ENCODE measurements around the gene WBP11.

DNA sequence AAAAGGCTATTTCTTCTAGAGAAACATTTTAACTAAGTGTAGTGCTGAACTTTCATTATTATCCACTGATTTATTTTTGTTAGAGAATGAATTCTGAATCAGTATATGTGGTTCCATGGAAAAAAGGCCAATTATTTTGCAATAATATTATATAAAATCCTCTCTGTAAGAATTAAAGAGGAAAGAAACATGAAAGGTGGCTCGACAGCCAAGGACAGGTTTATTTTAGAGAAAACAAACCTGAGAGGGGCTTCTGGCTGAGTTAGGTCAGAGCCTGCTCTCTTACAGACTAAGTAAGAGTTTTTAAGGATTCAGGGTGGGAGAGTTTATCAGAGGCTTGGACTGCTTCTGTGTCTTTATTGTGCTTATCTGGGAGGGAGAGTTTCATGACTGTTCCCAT, 60.2 kb downstream of the WBP11 start:
- TF ChIP-seq, protein P1, sequence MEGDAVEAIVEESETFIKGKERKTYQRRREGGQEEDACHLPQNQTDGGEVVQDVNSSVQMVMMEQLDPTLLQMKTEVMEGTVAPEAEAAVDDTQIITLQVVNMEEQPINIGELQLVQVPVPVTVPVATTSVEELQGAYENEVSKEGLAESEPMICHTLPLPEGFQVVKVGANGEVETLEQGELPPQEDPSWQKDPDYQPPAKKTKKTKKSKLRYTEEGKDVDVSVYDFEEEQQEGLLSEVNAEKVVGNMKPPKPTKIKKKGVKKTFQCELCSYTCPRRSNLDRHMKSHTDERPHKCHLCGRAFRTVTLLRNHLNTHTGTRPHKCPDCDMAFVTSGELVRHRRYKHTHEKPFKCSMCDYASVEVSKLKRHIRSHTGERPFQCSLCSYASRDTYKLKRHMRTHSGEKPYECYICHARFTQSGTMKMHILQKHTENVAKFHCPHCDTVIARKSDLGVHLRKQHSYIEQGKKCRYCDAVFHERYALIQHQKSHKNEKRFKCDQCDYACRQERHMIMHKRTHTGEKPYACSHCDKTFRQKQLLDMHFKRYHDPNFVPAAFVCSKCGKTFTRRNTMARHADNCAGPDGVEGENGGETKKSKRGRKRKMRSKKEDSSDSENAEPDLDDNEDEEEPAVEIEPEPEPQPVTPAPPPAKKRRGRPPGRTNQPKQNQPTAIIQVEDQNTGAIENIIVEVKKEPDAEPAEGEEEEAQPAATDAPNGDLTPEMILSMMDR (conservative IDR thresholded peaks at IDR 0.05 in 1 of 2, IDR thresholded peaks at IDR 0.05 in 1 of 2; ENCODE audit: extremely low read depth in 1 of 2, insufficient read depth in 1 of 2, low read depth in 1 of 2, low read length in 2 of 2) = no peak
- TF ChIP-seq EZH2 (IDR thresholded peaks at IDR 0.05; ENCODE audit: borderline replicate concordance, low read length) = no peak
